K562 (cell line): ENCODE data around the gene ANAPC16. TPM values are rescaled to one million over a fixed set of nuclear protein-coding genes. Genes with fewer than 3 reads are reported as not detected.

Experiments
- CTCFL ChIP-seq: IDR thresholded peaks from 2 replicates; pipeline ENCODE4 v1.6.1; 2011; ENCODE audit warnings: borderline replicate concordance, low read depth, mild to moderate bottlenecking, moderate library complexity, low read length; ENCODE audit not compliant: insufficient read depth, poor library complexity, severe bottlenecking
- E2F3 ChIP-seq: fragments of 250-450 bp; sonication (Bioruptor Pico); IDR thresholded peaks from 2 replicates; pipeline ENCODE4 v1.4.0; 2020; ENCODE audit warnings: mild to moderate bottlenecking
- IFI16 ChIP-seq: fragments of 250-450 bp; sonication (Bioruptor Pico); IDR thresholded peaks from 2 replicates; pipeline ENCODE4 v2.1.2; 2022; ENCODE audit warnings: mild to moderate bottlenecking, inconsistent platforms
- MCM7 ChIP-seq, 2 experiments: fragments of 450-650 bp; IDR thresholded peaks; 2 replicates each; pipeline ENCODE4 v1.6.1; 2016 to 2018
- MXI1 ChIP-seq: IDR thresholded peaks from 2 replicates; pipeline ENCODE4 v1.6.1; 2011; ENCODE audit warnings: low read depth, mild to moderate bottlenecking, improper control_type of control experiment, low read length
- NBN ChIP-seq: fragments of 450-650 bp; IDR thresholded peaks from 2 replicates; pipeline ENCODE4 v1.6.1; 2016; ENCODE audit warnings: low read depth, mild to moderate bottlenecking
- SIRT6 ChIP-seq: IDR thresholded peaks from one replicate; pipeline ENCODE4 v1.6.1; 2012; ENCODE audit warnings: low read depth, mild to moderate bottlenecking, control low read depth, inconsistent platforms, low read length, moderate library complexity
- SMAD2 ChIP-seq: fragments of 150-350 bp; IDR thresholded peaks from 2 replicates; pipeline ENCODE4 v1.6.1; 2014; ENCODE audit warnings: low read depth, mild to moderate bottlenecking, low read length
- SOX6 ChIP-seq: fragments of 450-650 bp; IDR thresholded peaks from 2 replicates; pipeline ENCODE4 v1.6.1; 2014; ENCODE audit warnings: mild to moderate bottlenecking
- SRF ChIP-seq, 2 experiments: fragments of 250-450, 450-650 bp in 1 of 2; sonication (Bioruptor Pico) in 1 of 2; sonication (generic) in 1 of 2; formaldehyde crosslinking; IDR thresholded peaks; 2 replicates each; pipeline versions ENCODE4 v1.5.0 to v1.5.1; 2020 to 2022; ENCODE audit warnings: mild to moderate bottlenecking in 1 of 2, missing genetic modification reagents in 1 of 2
- STAT6 ChIP-seq: sonication (generic); formaldehyde crosslinking; IDR thresholded peaks from 2 replicates; pipeline ENCODE4 v1.8.1; 2023; ENCODE audit warnings: mild to moderate bottlenecking, missing genetic modification reagents
- TAF15 ChIP-seq: fragments of 200-400 bp; formaldehyde crosslinking; IDR thresholded peaks from 2 replicates; pipeline ENCODE4 v1.6.1; 2017; ENCODE audit warnings: mild to moderate bottlenecking, low read depth, low read length, moderate library complexity
- ZNF197 ChIP-seq: fragments of 200-800 bp; sonication (Bioruptor generic); IDR thresholded peaks from 2 replicates; pipeline ENCODE4 v1.6.1; 2016; ENCODE audit warnings: low read depth, missing genetic modification characterization, missing compliant biosample characterization
- ZNF407 ChIP-seq: fragments of 450-650 bp; IDR thresholded peaks from 2 replicates; pipeline ENCODE4 v1.6.1; 2016; ENCODE audit warnings: low read depth
- ZNF75A ChIP-seq: fragments of 450-650 bp; formaldehyde crosslinking; IDR thresholded peaks from 2 replicates; pipeline ENCODE4 v1.4.0; 2020; ENCODE audit warnings: mild to moderate bottlenecking
- polyA plus RNA-seq, 8 experiments: library from polyadenylated mRNA; depleted of rRNA in 4 of 8; stranded (reverse) in 5 of 8; unstranded in 3 of 8; fragments of >200 nt; fragmentation: Nextera tagmentation in 2 of 8; fragmentation: Illumina TruSeq in 1 of 8; extraction: Ambion mirVana in 2 of 8; extraction: Trizol in 1 of 8; gene quantifications; 2 replicates each; pipeline versions ENCODE4 v1.2.1 to v1.2.3, GENCODE V29; 2011 to 2014; ENCODE audit warnings: inconsistent platforms in 1 of 8, missing spikeins in 1 of 8
- total RNA-seq, 7 experiments: library from RNA; depleted of rRNA in 6 of 7; stranded (reverse); fragments of >200 nt in 6 of 7; fragmentation: Illumina TruSeq in 2 of 7; extraction: Trizol in 2 of 7; gene quantifications; 2 replicates each; pipeline versions ENCODE4 v1.2.1 to v1.2.3, GENCODE V29; 2011 to 2021; ENCODE audit warnings: low replicate concordance in 1 of 7

Gene ANAPC16
- total and polyA plus RNA-seq, 9 of the 15 experiments (the other 6 are each of a cell fraction or from before 2014, with no cell fraction given), result 42.6 to 208 (median 108) TPM

GRCh38 chr10:72273410-72274212 is 57.8 kb downstream of the ANAPC16 start, which contains the start of gene DDIT4 (continued):
- TF ChIP-seq STAT6 (CRISPR knock-in tag) (no peak), ZNF197 (CRISPR knock-in tag) (no peak), SRF (CRISPR knock-in tag; IDR thresholded peaks at IDR 0.05) (peak; percentile 52 to 74; a peak in 1 of 4 replicates), SIRT6 (peak; percentile 73), ZNF75A (peak; percentile 64; the same call in 1 of the 2 replicates), SMAD2 (no peak), TAF15 (no peak), CTCFL (no peak), ZNF407 (no peak), IFI16 (0 out of 2 replicates have a peak, but pooled peaks have one; percentile 49), E2F3 (CRISPR knock-in tag) (peak; percentile 36; the same call in 1 of the 2 replicates), SOX6 (no peak), NBN (no peak), MXI1 (0 out of 2 replicates have a peak, but pooled peaks have one; percentile 14), MCM7 (IDR thresholded peaks at IDR 0.05) (no peak)
